T-helper 22 cell (primary cell): ENCODE data around the gene NDUFB2.
"Not testable (repeated sequence)": the region's sequence is repeated elsewhere in the genome, so short reads cannot be mapped to it uniquely, and the experiment has no call there.

Source experiments
- DNase-seq: peaks from one replicate; pipeline ENCODE4 v3.0.0-alpha.2; 2020; ENCODE audit warnings: low read depth

The NDUFB2 gene

DNA sequence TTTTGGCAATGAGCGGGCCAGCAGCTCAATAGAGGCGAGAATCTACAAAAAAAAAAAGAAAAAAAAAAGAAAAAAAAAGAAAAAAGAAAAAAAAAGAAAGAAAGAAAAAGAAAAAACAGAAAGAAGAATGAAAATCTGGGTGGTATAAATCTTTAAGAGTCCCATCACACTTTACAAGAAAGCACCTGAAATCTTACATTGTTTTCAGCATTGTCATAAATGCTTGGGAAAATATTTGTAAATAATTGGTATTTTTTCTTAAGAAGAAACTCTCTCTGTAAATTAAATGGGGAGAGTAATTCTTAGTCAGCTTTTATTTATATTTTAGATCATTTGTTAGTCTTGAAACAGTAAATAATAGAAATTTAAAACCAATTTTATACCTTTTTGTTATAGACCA is 38.2 kb downstream of the NDUFB2 start:
- no peak for DNase-seq

DNA sequence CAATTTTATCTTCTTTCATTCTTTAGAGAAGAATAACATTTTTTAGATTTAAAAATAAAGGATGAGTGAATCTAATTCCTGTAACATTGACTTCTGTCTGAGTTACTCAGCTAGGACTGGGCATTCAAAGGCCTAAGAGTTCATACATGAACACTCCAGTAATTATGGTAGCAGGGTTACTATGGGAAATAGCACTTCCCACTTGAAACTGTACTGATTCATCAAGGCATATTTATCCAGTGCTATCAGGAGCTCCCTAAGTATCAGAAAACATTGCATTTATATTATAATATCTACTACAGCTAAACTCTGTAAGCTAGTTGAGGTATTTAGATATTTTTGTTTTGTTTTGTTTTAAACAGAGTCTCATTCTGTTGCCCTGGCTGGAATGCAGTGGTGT is 41.8 kb downstream of the NDUFB2 start:
- DNase-seq: no peak

DNA sequence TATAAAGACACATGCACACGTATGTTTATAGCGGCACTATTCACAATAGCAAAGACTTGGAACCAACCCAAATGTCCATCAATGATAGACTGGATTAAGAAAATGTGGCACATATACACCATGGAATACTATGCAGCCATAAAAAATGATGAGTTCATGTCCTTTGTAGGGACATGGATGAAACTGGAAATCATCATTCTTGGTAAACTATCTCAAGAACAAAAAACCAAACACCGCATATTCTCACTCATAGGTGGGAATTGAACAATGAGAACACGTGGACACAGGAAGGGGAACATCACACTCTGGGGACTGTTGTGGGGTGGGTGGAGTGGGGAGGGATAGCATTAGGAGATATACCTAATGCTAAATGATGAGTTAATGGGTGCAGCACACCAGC is 46.7 kb downstream of the NDUFB2 start:
- DNase-seq: not testable (repeated sequence)

DNA sequence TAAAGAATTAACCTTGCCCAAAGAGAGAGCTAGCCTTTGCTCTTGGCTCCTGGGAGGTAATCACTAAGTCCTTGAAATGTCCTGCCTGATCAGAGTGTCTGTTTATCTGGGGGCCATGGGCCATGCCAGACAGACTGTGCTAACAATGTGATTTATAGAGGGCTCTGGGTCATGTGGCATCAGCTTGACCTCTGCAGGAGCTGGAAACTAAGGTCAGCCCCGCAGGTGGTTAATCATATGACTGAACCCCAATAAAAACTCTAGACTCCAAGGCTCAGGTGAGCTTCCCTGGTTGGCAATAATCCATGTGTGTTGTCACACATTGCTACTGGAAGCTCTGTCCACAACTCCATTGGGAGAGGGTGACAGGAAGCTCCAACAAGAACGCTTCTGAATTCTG is 47.5 kb downstream of the NDUFB2 start:
- DNase-seq: no peak

DNA sequence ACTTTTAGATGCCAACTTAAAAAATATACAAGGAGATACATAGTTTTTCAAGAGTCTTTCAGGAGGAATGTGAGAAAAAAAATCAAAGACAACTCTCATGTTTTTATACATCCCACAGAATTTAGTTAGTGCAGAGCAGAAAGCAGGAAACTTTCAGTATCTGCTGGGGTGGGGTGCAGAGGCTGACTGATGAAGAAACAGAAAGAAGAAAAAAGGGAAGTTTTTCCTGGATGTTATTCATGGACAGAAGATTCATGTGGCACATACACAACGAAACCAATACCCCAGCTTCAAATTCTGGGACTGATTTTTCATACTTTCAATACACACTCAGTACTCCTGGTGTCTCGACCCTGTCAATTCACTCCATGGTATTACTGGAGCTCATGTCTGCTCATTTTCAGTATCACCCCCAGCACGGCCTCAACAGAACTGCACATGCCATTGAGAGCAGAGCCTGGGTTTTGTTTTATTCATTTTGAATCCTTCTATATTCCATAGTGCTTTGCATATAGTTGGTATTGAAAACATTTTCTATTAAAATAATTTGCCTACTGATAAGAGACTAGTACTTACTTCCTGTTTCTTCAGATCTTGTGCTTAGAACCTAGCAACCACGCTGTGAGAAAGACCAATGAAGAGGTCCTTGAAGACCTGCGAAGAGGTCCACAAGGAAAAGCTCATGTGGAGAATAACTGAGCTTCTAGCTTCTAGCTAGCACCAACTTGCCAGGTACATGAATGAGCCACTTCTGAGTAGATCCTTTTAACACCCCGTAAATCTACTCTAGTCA is 49.0 kb downstream of the NDUFB2 start:
- no peak for DNase-seq

DNA sequence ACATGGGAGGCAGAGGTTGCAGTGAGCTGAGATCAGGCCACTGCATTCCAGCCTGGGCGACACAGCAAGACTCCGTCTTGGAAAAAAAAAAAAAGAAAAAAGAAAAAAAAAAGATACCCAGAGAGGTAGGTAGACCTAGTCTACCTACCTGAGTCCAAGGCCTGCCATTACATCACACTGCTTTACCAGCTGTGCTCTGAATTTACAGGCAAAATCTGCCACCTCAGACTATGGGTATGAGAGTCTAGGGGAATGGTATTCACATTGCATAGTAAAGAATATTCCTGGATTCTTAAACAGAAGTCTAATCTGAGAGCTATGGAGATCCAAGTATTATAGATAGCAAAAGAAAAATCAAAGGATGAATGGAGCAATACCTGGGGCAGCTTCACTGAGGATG is 50.2 kb downstream of the NDUFB2 start:
- DNase-seq: no peak

DNA sequence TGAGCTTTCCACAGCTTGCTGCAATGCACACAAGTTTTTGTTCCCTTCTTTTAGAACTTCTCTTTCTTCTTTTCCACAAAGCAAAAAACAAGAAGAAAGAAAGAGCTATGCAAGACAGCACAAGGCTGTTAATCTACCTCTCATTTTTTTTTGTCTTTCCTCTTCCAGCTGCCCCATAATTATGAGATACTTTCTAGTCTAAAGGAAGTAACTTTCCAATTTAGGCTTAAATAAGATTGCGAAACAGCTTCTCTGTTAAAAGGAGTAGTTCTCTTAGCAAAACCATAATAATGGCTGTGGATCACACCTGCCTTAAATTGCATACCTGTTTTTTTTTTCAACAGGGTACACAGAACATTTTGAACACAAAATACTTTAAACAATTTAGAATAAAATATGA is 56.0 kb downstream of the NDUFB2 start:
- DNase-seq: no peak

DNA sequence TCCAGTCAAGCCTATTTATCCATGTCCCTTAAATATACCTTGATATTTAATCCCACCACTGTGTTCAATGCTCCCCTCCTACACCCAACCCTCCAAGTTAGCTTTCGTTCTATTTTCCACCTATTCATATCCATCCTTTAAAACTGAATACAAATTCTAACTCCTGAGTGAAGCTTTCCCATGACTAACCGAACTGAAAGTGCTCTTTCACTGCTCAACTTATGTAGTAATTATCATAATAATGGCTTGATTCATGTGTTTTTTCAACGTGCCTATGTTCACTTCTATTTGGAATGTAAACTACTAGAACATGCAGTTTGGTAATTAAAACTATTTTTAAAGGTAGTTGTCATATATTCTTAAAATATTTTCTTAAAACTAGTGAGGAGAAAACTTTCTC is 58.0 kb downstream of the NDUFB2 start:
- no peak for DNase-seq
